ENCODE results near the gene COL4A1.

COL4A1 gene

DNA sequence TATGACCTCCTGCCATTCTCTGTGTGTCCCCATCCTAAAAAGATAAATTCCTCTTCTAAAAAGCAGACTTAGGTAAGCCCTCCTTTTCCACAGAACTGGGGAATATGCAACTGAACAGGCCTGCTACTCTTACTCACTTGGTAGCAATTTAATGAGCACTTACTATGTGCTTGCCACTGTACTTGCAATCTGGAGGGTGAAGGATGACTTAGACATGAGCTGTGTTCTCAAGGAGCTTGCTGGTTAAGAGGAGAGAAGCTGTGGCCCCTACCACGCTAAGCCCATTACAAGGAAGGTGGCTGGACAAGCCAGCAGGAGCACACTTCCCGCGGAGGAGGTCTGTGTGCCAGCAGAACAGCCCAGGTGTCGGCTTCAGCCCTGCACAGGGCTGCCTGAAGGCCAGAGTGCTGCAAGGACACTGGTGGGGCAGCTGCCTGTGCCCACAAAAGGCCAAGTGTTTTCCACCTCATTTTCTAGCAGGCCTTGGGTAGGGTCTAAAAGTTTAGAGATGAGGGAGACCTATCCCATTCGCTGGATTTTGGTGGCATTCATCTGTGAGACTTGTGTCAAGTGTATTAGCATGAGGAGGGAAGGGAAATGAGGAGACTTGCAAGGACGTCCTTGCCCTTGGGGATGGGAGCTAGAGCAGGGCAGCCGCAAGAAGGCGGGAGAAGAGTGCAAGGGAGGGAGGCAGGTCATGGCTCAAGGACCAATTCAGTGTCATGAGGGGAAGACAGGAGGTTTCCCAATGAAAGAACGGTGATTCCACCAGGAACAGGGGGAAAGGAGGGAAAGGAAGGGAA is 52.0 kb downstream of the COL4A1 start:
- 82% methylated on average over 8 of the region's 9 CpGs for WGBS (ENCODE audit: insufficient coverage)
- Histone ChIP-seq H3K27ac (ENCODE audit: insufficient read depth in 1 of 2, low read depth in 1 of 2, low read length in 2 of 2, poor library complexity in 1 of 2, severe bottlenecking in 2 of 2) (no peak overlapping the region), H3K9me3 (ENCODE audit: control extremely low read depth in 1 of 5, control insufficient read depth in 4 of 5, insufficient read depth in 2 of 5, low read depth in 1 of 5, low read length in 4 of 5) (no peaks in the 10 kb centered on the region), H3K36me3 (ENCODE audit: control insufficient read depth in 4 of 4, insufficient read depth in 4 of 4, low read length in 3 of 4) (no peaks in the 10 kb centered on the region), H3K4me1 (ENCODE audit: control extremely low read depth in 1 of 4, control insufficient read depth in 4 of 4, insufficient read depth in 4 of 4, low read length in 3 of 4) (no peaks in the 10 kb centered on the region), H3K4me3 (ENCODE audit: control insufficient read depth in 1 of 7, extremely low read depth in 1 of 7, insufficient read depth in 4 of 7, low read depth in 2 of 7, low read length in 6 of 7) (no peak overlapping the region), H3K27me3 (replicated peaks in 2 of 5; ENCODE audit: control insufficient read depth in 4 of 5, insufficient read depth in 5 of 5, low read length in 4 of 5) (peaks cover 2 to 35% (median 4%) of the 10 kb centered on the region in 5 experiments)
- CTCF ChIA-PET, result interaction anchor here (1.3 kb wide), 1 partner anchor 21 kb away, joined by 4 read pairs; no protein-coding TSS in a partner anchor
- DNase-seq, result no peak
- POLR2A ChIA-PET, result no interaction called here

DNA sequence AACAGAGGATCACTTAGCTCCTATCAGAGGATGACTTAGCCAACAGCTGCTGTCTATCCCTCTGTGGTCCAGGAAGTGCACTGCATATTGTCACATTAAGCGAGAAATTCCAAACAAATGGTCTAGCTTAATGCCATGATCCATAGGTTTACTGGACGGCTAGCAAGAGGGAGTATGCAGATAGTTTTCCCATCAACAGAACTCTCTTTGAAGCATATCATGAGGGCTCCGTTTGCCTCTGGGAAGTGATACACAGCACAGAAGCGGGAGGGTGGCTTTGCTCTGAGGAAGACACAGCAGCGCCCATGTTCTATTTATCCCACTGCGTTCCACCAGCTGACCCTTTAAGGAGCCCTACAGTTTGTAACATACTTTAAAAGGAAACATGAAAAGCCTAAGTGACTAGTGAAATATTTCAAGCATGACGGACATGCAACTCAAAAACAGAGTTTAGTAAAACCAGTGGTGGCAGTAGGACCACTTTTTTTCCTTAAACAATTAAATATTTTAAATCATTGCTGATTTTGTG is 52.7 kb downstream of the COL4A1 start:
- Histone ChIP-seq H3K27me3 (replicated peaks in 2 of 5; ENCODE audit: control insufficient read depth in 4 of 5, insufficient read depth in 5 of 5, low read length in 4 of 5) (peaks cover 2 to 29% (median 4%) of the 10 kb centered on the region in 5 experiments), H3K4me3 (ENCODE audit: control insufficient read depth in 1 of 7, extremely low read depth in 1 of 7, insufficient read depth in 4 of 7, low read depth in 2 of 7, low read length in 6 of 7) (no peak overlapping the region), H3K9me3 (ENCODE audit: control extremely low read depth in 1 of 5, control insufficient read depth in 4 of 5, insufficient read depth in 2 of 5, low read depth in 1 of 5, low read length in 4 of 5) (no peaks in the 10 kb centered on the region), H3K4me1 (ENCODE audit: control extremely low read depth in 1 of 4, control insufficient read depth in 4 of 4, insufficient read depth in 4 of 4, low read length in 3 of 4) (no peaks in the 10 kb centered on the region), H3K27ac (ENCODE audit: insufficient read depth in 1 of 2, low read depth in 1 of 2, low read length in 2 of 2, poor library complexity in 1 of 2, severe bottlenecking in 2 of 2) (no peak overlapping the region), H3K36me3 (ENCODE audit: control insufficient read depth in 4 of 4, insufficient read depth in 4 of 4, low read length in 3 of 4) (no peaks in the 10 kb centered on the region)
- 98% methylated on average over 6 of the region's 7 CpGs for WGBS (ENCODE audit: insufficient coverage)
- DNase-seq, result no peak
- CTCF ChIA-PET, result no interaction called here
- POLR2A ChIA-PET, result no interaction called here

- ChIA-PET CTCF (interaction anchor here (0.9 kb wide), 1 partner anchor 10 kb away, joined by 3 read pairs; no protein-coding TSS in a partner anchor), POLR2A (no interaction called here)
- no peak overlapping the region for H3K4me3 ChIP-seq (ENCODE audit: control insufficient read depth in 1 of 7, extremely low read depth in 1 of 7, insufficient read depth in 4 of 7, low read depth in 2 of 7, low read length in 6 of 7)
- H3K9me3 ChIP-seq (ENCODE audit: control extremely low read depth in 1 of 5, control insufficient read depth in 4 of 5, insufficient read depth in 2 of 5, low read depth in 1 of 5, low read length in 4 of 5), result no peaks in the 10 kb centered on the region
- H3K27me3 ChIP-seq (replicated peaks in 2 of 5; ENCODE audit: control insufficient read depth in 4 of 5, insufficient read depth in 5 of 5, low read length in 4 of 5), result peaks cover under 1 to 20% (median 2%) of the 10 kb centered on the region in 5 experiments
- no peak overlapping the region for H3K27ac ChIP-seq (ENCODE audit: insufficient read depth in 1 of 2, low read depth in 1 of 2, low read length in 2 of 2, poor library complexity in 1 of 2, severe bottlenecking in 2 of 2)
- WGBS (ENCODE audit: insufficient coverage), result 90% methylated on average over 9 of the region's 12 CpGs
- H3K36me3 ChIP-seq (ENCODE audit: control insufficient read depth in 4 of 4, insufficient read depth in 4 of 4, low read length in 3 of 4), result no peaks in the 10 kb centered on the region
- no peak for DNase-seq
- no peaks in the 10 kb centered on the region for H3K4me1 ChIP-seq (ENCODE audit: control extremely low read depth in 1 of 4, control insufficient read depth in 4 of 4, insufficient read depth in 4 of 4, low read length in 3 of 4)
These were observed 55.7 kb downstream of the COL4A1 start for GRCh38 chr13:110251193-110251819.

DNA sequence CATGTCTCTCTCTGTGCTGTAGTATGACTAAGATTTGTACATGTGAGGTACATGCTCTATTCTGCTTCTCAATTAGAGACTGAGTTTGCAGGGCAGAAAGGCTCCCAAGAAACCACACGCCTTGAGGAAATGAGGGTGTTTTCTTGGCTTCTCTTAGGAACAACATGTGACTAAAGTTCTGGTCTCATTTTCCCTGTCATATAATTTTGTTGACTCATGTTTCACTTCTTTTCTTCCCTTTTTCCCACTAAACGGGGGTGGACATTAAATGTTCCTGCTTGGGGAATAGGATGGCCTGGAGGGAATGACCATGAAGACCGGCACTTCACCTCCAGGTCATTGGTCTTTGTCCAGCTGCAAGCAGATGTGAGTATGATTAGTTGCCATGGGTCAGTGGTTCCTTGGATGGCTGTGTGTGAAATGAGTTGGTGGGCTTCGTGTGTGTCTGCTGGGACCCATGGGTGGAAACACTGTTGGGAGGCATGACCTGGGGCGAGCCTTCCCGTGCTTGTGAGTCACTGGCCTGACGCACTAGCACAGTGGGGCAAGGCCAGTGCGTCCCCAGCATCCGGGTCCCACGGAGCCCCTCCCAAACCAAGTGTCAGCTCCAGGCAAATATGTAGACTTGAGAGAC is 56.6 kb downstream of the COL4A1 start:
- WGBS (ENCODE audit: insufficient coverage), result 85% methylated on average over 9 of the region's 10 CpGs
- Histone ChIP-seq H3K9me3 (ENCODE audit: control extremely low read depth in 1 of 5, control insufficient read depth in 4 of 5, insufficient read depth in 2 of 5, low read depth in 1 of 5, low read length in 4 of 5) (no peaks in the 10 kb centered on the region), H3K27me3 (replicated peaks in 2 of 5; ENCODE audit: control insufficient read depth in 4 of 5, insufficient read depth in 5 of 5, low read length in 4 of 5) (peaks cover 0 to 18% (median 2%) of the 10 kb centered on the region in 5 experiments), H3K4me1 (ENCODE audit: control extremely low read depth in 1 of 4, control insufficient read depth in 4 of 4, insufficient read depth in 4 of 4, low read length in 3 of 4) (no peaks in the 10 kb centered on the region), H3K27ac (ENCODE audit: insufficient read depth in 1 of 2, low read depth in 1 of 2, low read length in 2 of 2, poor library complexity in 1 of 2, severe bottlenecking in 2 of 2) (no peak overlapping the region), H3K36me3 (ENCODE audit: control insufficient read depth in 4 of 4, insufficient read depth in 4 of 4, low read length in 3 of 4) (no peaks in the 10 kb centered on the region), H3K4me3 (ENCODE audit: control insufficient read depth in 1 of 7, extremely low read depth in 1 of 7, insufficient read depth in 4 of 7, low read depth in 2 of 7, low read length in 6 of 7) (no peak overlapping the region)
- no peak for DNase-seq
- ChIA-PET POLR2A (no interaction called here), CTCF (interaction anchor here (0.9 kb wide), 1 partner anchor 11 kb away, joined by 3 read pairs; no protein-coding TSS in a partner anchor)

DNA sequence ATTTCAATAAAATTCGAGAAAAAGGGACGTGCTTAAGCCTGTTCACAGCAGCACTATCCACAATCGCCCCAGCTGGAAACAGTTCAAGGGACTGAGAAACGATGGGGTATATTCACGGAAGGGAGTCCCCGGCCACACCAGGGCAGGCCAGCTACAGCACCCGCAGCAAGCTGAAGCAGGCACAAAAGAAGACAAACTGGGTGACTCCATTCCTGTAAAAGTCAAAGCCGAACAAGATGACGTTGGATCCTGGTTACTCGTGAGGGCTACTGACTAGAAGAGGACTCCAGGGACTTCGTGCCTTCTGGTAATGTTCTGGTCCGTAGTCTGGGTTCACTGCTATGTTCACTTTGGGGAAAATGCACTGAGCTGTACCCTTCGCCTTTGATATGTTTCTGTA is 57.6 kb downstream of the COL4A1 start:
- peaks cover 0 to 25% (median 2%) of the 10 kb centered on the region in 5 experiments for H3K27me3 ChIP-seq (replicated peaks in 2 of 5; ENCODE audit: control insufficient read depth in 4 of 5, insufficient read depth in 5 of 5, low read length in 4 of 5)
- no peak overlapping the region for H3K27ac ChIP-seq (ENCODE audit: insufficient read depth in 1 of 2, low read depth in 1 of 2, low read length in 2 of 2, poor library complexity in 1 of 2, severe bottlenecking in 2 of 2)
- CTCF ChIA-PET, result interaction anchor here (0.6 kb wide), 1 partner anchor 1289 kb away, joined by 3 read pairs; no protein-coding TSS in a partner anchor
- 93% methylated on average over 11 of the region's 13 CpGs for WGBS (ENCODE audit: insufficient coverage)
- no peak for DNase-seq
- H3K4me1 ChIP-seq (ENCODE audit: control extremely low read depth in 1 of 4, control insufficient read depth in 4 of 4, insufficient read depth in 4 of 4, low read length in 3 of 4), result no peaks in the 10 kb centered on the region
- no peaks in the 10 kb centered on the region for H3K36me3 ChIP-seq (ENCODE audit: control insufficient read depth in 4 of 4, insufficient read depth in 4 of 4, low read length in 3 of 4)
- POLR2A ChIA-PET, result no interaction called here
- H3K4me3 ChIP-seq (ENCODE audit: control insufficient read depth in 1 of 7, extremely low read depth in 1 of 7, insufficient read depth in 4 of 7, low read depth in 2 of 7, low read length in 6 of 7), result no peak overlapping the region
- no peaks in the 10 kb centered on the region for H3K9me3 ChIP-seq (ENCODE audit: control extremely low read depth in 1 of 5, control insufficient read depth in 4 of 5, insufficient read depth in 2 of 5, low read depth in 1 of 5, low read length in 4 of 5)

DNA sequence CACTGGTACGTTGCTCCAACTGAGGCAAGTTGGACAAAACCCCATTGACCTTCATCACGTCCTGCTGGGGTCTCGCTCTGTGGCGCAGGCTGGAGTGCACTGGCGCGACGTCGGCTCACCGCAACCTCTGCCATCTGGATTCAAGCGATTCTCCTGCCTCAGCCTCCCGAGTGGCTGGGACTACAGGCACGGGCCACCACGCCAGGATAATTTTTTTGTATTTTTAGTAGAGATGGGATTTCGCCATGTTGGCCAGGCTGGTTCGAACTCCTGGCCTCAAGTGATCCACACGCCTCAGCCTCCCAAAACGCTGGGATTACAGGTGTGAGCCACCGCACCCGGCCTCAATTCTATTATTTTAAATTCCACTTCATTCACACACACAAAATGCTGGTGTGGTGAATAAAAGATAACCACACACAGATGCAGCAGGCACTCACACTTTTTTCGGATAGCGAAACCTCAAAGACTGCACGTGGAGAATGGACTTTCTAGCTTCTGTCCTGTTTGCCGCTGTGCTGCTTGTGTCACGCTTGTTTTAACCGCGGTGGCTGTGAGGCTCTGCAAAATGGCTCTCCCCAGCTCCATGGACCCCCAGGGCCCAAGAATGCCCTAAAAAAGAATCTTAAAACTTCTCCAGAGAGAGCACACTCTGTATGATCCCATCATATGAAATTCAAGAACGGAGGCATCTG is 58.4 kb downstream of the COL4A1 start:
- WGBS (ENCODE audit: insufficient coverage), result 99% methylated on average over 22 of the region's 27 CpGs
- DNase-seq, result no peak
- Histone ChIP-seq H3K27ac (ENCODE audit: insufficient read depth in 1 of 2, low read depth in 1 of 2, low read length in 2 of 2, poor library complexity in 1 of 2, severe bottlenecking in 2 of 2) (no peak overlapping the region), H3K4me1 (ENCODE audit: control extremely low read depth in 1 of 4, control insufficient read depth in 4 of 4, insufficient read depth in 4 of 4, low read length in 3 of 4) (no peaks in the 10 kb centered on the region), H3K27me3 (replicated peaks in 2 of 5; ENCODE audit: control insufficient read depth in 4 of 5, insufficient read depth in 5 of 5, low read length in 4 of 5) (peaks cover 0 to 24% (median 2%) of the 10 kb centered on the region in 5 experiments), H3K9me3 (ENCODE audit: control extremely low read depth in 1 of 5, control insufficient read depth in 4 of 5, insufficient read depth in 2 of 5, low read depth in 1 of 5, low read length in 4 of 5) (no peaks in the 10 kb centered on the region), H3K4me3 (ENCODE audit: control insufficient read depth in 1 of 7, extremely low read depth in 1 of 7, insufficient read depth in 4 of 7, low read depth in 2 of 7, low read length in 6 of 7) (no peak overlapping the region), H3K36me3 (ENCODE audit: control insufficient read depth in 4 of 4, insufficient read depth in 4 of 4, low read length in 3 of 4) (no peaks in the 10 kb centered on the region)
- ChIA-PET CTCF (interaction anchor here (0.6 to 1.3 kb wide), 3 partner anchors 10 to 164 kb away, joined by 3 to 4 read pairs (median 3); no protein-coding TSS in a partner anchor), POLR2A (interaction anchor here (0.6 kb wide), 1 partner anchor 298 kb away, joined by 3 read pairs; no protein-coding TSS in a partner anchor)
